Hematopoietic multipotent progenitor cell treated with erythropoietin and hydrocortisone succinate and interleukin-3 and kit ligand, for 6 days (in vitro differentiated cells): ENCODE data around the gene WDR17.

Experiments
- DNase-seq: peaks from one replicate; pipeline ENCODE4 v3.0.0-alpha.2; 2015

Gene WDR17

GRCh38 chr4:176065435-176066291 lies at the start of gene WDR17:
TSS of gene WDR17 (plus strand) at chr4:176065841. CDS start at chr4:176111581, 45,740 bp downstream.
- peak; percentile 94 for DNase-seq

- DNase-seq = no peak
These were observed 49.0 kb upstream of the WDR17 start for GRCh38 chr4:176016601-176017000.

GRCh38 chr4:176020481-176021085 lies 45.1 kb upstream of the WDR17 start:
- DNase-seq = no peak

GRCh38 chr4:176030391-176030790 lies 35.2 kb upstream of the WDR17 start:
- DNase-seq = no peak

- DNase-seq = no peak
These were observed 33.7 kb upstream of the WDR17 start for GRCh38 chr4:176031922-176032321.

- DNase-seq = no peak
These were observed 33.2 kb upstream of the WDR17 start for GRCh38 chr4:176032454-176032853.

DNA sequence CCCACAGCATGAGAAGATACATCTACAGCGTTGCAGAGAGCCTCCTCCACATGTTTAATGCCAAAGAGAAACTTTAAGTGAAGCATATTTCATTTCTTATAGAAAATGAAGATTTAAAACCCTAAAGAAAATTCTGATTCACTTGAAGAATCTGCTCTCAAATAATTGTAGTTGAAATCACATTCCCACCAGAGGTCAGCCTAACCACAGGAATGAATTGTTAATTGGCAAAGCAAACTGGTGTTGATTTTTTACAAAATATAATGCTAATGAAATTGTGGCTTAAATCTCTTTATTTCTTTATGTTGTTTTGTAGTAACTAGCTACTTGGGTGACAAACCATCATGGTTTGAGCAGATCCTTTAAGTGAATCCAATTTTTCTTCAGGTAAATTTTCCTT lies 31.1 kb upstream of the WDR17 start:
- DNase-seq = peak; percentile 51

- no peak for DNase-seq
These were observed 30.7 kb upstream of the WDR17 start for GRCh38 chr4:176034936-176035335.

DNA sequence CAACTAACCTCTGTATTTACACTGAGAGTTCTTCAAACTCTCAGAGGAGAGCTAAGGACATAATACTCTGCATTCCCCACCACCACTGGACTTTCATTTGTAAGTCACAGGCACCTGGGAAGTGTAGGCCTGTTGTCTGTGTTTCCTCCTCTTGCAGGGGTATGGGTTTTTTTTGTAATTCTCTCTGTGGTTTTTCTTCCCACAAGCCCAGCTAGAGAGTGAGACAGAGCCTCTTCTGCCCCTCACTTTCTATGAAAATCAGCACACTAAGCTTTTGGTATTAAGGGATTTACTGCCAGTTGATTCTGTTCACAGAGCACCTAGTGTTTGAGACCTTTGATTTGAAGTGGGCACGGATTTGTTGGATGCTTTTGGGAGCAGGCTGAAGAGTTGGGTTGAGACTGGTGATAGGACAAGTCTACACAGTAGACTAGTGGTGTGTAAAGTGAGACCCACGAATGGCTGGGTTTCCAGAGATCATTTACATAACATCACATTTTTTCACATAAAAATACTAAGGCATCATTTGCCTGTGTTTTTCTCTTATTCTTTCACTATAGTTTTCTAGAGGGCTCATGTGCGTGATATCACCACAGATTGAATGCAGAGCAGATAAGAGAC lies 28.9 kb upstream of the WDR17 start:
- no peak for DNase-seq

DNA sequence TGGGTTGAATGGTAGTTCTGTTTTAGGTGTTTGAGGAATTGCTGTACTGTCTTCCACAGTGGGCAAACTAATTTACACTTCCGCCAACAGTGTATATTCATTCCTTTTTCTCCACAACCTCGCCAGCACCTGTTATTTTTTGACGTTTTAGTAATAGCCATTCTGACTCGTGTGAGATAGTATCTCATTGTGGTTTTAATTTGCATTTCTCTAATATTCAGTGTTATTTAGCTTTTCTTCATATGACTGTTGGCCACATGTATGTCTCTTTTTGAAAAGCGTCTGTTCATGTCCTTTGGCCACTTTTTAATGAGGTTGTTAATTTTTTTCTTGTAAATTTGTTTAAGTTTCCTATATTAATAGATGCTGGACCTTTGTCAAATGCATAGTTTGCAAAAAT lies 26.9 kb upstream of the WDR17 start:
- DNase-seq = no peak

GRCh38 chr4:176042195-176042594 lies 23.4 kb upstream of the WDR17 start:
- no peak for DNase-seq

- DNase-seq = no peak
These were observed 21.6 kb upstream of the WDR17 start for GRCh38 chr4:176043838-176044588.

GRCh38 chr4:176044589-176044951 lies 21.1 kb upstream of the WDR17 start:
- DNase-seq = no peak

- no peak for DNase-seq
These were observed 17.0 kb upstream of the WDR17 start for GRCh38 chr4:176048631-176049030.

- DNase-seq = peak; percentile 21
These were observed 12.9 kb upstream of the WDR17 start for GRCh38 chr4:176052744-176053143.

DNA sequence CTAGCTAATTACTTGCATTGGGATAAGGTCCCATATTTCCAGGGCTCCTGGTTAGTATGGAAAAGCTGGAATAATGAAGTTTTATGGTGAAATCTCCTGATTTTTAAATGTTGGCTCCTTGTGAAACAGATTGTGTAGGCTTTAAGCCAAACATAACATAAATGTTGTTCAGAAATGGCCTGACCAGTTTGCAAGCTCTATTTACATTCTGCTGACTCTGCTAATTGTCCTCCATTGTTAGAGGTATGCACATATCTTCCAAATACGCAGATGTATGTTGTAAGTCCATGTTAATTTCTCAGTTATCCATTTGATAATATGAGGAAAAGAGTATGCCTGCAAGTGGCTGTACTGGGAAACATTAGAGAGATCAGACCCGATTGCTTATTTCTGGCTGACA lies 11.9 kb upstream of the WDR17 start:
- no peak for DNase-seq

DNA sequence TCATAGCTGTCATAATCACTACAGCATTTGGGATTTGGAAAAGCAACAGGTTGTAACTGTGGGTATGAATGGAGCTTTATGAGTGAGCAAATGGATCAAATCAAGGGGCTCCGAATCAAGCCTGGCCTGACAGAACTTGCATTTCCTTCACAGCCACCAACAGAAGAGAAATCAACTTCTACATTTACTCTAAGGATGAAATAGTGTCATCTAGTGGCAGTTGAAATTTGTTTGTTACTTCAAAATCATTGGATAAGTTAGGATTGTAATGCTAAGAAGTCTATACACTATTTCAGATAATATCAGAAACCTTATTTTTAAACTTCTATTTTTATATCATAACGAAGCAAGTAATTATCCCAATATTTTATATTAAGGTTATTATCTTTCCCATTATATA lies 10.7 kb upstream of the WDR17 start:
- peak; percentile 9 for DNase-seq

DNA sequence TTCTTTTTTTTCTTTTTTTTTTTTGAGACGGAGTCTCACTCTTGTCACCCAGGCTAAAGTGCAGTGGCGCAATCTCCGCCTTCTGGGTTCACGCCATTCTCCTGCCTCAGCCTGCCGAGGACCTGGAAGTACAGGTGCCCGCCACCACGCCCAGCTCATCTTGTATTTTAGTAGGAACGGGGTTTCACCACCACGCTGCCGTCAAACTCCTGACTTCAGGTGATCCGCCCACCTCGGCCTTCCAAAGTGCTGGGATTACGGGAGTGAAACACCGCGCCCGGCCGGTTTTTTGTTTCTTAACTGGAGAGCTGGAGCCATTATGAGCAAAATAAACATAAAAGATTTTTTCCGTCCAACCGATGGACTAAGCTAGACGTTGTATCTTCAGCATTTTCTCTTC lies 1.9 kb upstream of the WDR17 start:
- DNase-seq = no peak

- DNase-seq = no peak
These were observed 1.1 kb upstream of the WDR17 start for GRCh38 chr4:176064539-176064938.

DNA sequence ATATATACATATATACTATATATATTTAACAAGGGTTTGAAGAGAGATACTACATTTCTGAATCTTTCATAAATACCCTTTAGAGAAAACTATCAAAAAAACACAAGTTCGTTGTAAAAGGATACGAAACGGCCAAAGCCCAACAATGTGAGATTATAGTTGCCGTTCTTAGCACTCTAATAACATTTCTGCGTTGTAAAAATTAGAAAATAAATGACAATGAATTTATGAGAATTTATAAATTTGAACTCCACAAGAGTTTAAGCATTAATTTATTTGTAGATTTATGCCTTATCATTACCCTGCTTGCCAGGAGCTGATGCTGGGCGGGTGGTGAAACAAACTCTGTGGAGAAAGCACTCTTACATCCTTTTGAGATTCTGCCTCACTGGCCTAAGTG lies 1.1 kb downstream of the WDR17 start:
- no peak for DNase-seq

DNA sequence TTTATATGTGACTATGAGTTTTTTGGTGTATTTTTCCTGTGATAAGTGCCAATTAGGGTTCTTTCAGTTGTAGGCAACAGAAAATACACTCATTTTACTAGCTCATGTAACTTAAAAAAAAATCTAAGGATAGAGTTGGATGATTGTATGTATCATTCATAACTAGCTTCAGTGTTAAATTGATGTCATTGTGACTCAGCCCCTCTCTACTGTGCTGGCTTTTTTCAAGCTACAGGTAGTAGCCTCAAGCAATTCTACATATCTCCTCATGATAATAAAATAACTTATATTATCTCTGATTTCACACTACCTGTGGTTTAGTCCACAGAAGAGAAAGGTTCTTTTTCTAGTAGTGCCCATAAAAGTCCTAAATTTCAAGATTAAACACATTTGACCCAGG lies 11.9 kb downstream of the WDR17 start:
- DNase-seq = no peak

DNA sequence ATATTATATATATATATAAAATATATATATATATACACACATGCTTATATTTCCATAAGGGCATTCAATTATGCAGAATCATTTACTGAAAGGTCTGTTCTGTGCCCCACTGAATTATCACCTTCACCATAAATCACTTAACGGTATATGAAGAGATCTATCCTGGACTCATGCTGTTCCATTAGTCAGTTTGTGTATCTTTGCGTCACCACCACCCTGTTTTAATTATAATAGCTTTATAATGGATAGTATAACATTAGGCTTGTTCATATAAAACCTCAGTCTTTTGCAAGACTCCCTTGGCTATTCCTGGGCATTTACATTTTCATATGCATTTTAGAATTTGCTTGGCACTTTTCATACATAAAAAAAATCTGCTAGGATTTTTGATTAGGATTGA lies 19.1 kb downstream of the WDR17 start:
- DNase-seq = no peak

DNA sequence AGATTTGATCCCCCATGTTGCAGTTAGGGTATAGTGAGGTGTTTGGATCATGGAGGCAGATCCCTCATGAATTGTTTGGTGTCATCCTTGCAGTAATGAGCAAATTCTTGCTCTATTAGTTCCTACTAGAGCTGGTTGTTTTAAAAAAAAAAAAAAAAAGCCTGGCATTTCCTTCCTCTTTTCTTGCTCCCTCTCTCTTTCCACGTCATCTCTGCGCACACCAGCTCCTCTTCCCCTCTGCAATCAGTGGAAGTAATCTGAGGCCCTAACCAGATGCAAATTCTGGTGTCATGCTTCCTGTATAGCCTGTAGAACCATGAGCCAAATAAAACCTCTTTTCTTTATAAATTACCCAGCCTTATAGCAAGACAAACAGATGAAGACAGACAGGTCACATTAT lies 24.5 kb downstream of the WDR17 start:
- peak; percentile 66 for DNase-seq
